ENCODE measurements around the gene CLCNKB.
"Not testable (repeated sequence)": the region's sequence is repeated elsewhere in the genome, so short reads cannot be mapped to it uniquely, and the experiment has no call there.

The CLCNKB gene

DNA sequence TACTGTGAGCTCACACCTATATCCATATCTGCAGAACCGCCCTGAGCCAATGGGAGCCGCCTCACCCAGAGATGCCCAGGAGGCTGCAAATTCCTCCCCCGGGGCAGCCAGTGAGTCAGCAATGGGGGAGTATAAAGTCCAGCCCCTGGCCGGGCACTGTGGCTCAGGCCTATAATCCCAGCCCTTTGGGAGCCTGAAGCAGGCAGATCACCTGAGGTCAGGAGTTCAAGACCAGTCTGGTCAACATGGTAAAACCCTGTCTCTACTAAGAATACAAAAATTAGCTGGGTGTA, 5.0 kb upstream of the CLCNKB start:
- no peak overlapping the region for H3K4me3 ChIP-seq (ENCODE audit: low read depth, low read length)
- no peak for DNase-seq (ENCODE audit: low read depth)
- TF ChIP-seq, protein P1, sequence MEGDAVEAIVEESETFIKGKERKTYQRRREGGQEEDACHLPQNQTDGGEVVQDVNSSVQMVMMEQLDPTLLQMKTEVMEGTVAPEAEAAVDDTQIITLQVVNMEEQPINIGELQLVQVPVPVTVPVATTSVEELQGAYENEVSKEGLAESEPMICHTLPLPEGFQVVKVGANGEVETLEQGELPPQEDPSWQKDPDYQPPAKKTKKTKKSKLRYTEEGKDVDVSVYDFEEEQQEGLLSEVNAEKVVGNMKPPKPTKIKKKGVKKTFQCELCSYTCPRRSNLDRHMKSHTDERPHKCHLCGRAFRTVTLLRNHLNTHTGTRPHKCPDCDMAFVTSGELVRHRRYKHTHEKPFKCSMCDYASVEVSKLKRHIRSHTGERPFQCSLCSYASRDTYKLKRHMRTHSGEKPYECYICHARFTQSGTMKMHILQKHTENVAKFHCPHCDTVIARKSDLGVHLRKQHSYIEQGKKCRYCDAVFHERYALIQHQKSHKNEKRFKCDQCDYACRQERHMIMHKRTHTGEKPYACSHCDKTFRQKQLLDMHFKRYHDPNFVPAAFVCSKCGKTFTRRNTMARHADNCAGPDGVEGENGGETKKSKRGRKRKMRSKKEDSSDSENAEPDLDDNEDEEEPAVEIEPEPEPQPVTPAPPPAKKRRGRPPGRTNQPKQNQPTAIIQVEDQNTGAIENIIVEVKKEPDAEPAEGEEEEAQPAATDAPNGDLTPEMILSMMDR (conservative IDR thresholded peaks at IDR 0.05; ENCODE audit: low read depth, low read length) = no peak

DNA sequence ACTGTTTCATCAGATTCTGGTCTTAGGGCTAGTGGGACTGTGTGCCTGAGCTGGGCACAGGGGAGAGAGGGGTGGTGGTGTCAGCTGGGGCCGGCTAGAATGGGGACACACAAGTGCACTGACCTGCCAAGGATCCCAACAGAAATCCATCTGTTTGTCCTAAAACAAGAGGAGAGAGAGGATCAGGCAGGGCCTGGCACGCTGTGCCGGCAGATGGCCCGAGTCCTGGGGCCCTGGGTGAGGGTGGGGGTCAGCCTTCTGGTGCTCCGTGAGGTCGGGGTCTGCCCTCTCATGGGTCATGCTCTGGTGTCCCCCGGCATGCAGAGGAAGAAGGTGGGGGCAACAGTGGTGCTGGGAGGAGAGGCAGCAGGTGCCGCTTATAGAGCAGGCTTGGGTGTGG, 3.7 kb upstream of the CLCNKB start:
- DNase-seq (ENCODE audit: low read depth) = not testable (repeated sequence)

DNA sequence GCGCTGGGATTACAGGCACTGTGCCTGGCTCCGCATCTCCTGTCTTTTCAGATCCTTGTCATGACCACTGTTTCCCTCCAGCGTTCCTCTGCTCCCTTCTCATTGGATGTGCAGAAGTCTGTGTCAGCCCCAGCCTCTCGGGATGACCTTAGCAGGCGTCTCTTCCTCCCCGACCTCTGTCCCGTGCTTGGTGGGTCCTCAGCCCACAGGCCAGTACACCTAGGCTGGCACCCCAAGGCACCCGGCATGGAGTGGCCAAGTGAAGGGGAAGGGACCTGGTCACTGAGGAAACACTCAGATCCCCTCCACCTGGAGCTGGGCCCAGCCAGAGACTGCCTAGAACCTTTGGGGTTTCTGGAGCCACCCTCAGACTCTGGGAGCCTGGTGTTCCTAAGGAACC, 2.4 kb upstream of the CLCNKB start:
- H3K4me3 ChIP-seq (ENCODE audit: low read depth, low read length) = no peak overlapping the region

More for the DNA sequence above, 3.7 kb upstream of the CLCNKB start:
- not testable (repeated sequence) for H3K4me3 ChIP-seq (ENCODE audit: low read depth, low read length)

DNA sequence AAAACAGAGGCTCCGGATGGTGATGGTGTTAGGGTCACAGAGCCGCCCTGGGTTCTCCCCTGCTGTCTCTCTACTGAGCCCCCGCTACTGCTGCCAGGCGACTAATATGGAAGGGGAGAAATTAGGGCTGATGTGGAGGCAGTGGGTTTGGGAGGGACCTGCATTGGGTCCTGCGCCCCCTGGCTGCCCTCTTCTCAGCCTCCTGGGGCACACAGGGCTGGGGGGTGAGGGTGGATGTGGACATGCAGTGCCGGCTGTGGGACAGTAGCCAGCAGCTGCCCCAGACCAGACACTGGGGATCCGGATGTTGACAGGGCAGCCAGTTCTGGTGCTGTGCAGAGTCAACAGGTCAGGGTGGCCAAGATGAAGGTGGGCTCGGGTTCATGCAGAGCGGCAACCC, 1.5 kb upstream of the CLCNKB start:
- TF ChIP-seq, protein P1 (conservative IDR thresholded peaks at IDR 0.05; ENCODE audit: low read depth, low read length) = peak; percentile 33
- no peak for DNase-seq (ENCODE audit: low read depth)
- no peak overlapping the region for H3K4me3 ChIP-seq (ENCODE audit: low read depth, low read length)

More for the DNA sequence above, 2.4 kb upstream of the CLCNKB start:
- TF ChIP-seq, protein P1 (conservative IDR thresholded peaks at IDR 0.05; ENCODE audit: low read depth, low read length) = no peak
- no peak for DNase-seq (ENCODE audit: low read depth)

DNA sequence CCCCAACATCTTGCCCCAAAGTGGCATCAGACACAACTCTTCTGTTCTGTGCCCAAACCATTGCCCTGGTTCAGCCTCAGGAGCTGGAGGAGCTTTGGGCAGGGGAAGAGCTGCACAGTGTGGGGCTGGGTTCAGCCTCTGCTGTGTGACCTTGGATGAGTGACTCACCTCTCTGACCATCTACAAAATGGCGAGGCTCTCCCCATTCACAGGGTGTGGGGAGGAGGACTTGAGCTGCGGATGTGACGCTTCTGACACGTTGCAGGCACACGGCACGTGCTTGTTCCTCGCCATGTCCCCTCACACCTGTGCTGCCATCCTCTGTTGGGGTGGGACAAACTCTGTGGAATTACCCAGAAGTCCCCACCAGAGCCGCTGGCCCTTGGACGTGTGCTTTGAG, 928 bp upstream of the CLCNKB start:
- not testable (repeated sequence) for DNase-seq (ENCODE audit: low read depth); H3K4me3 ChIP-seq (ENCODE audit: low read depth, low read length)

DNA sequence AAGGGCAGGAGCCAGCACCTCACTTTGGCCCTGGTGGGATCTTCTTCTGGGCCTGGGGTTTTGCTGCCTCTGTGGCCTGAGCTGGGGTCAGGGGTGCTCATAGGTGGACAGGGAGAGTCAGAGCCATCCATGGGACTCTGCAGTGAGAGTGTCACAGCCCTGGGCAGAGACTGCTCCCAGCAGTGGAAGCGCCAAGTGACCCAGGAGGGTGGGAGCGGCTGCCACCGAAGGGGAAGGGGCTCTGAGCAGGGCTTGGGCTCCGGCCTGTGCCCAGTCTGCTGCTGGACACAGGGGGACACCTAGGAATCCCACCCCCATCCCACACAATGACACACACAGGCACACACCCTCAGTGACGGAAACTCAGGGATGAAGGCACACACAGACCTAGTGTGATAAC, 368 bp downstream of the CLCNKB start:
- H3K4me3 ChIP-seq (ENCODE audit: low read depth, low read length) = no peak overlapping the region
- TF ChIP-seq, protein P1 (conservative IDR thresholded peaks at IDR 0.05; ENCODE audit: low read depth, low read length) = no peak
- no peak for DNase-seq (ENCODE audit: low read depth)

DNA sequence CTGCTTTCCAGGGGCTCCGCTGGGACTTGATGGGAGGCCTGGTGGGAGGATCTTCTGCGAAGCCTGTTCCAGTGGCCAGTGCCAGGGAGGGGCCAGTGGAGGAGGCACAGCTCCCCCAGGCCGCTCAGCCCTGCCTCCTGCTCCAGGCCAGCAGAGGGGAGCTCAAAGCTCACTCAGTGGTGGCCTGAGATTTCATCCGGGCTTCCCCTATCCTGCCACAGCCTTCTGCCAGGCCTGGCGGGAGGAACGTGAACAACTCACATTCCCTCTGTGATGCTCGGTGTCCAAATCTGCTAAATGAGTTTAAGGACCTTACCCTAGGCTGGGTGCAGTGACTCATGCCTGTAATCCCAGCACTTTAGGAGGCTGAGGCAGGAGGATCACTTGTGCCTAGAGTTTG, 3.3 kb downstream of the CLCNKB start:
- peak; percentile 8 for DNase-seq (ENCODE audit: low read depth)
- no peak overlapping the region for H3K4me3 ChIP-seq (ENCODE audit: low read depth, low read length)
- TF ChIP-seq, protein P1 (conservative IDR thresholded peaks at IDR 0.05; ENCODE audit: low read depth, low read length) = no peak

DNA sequence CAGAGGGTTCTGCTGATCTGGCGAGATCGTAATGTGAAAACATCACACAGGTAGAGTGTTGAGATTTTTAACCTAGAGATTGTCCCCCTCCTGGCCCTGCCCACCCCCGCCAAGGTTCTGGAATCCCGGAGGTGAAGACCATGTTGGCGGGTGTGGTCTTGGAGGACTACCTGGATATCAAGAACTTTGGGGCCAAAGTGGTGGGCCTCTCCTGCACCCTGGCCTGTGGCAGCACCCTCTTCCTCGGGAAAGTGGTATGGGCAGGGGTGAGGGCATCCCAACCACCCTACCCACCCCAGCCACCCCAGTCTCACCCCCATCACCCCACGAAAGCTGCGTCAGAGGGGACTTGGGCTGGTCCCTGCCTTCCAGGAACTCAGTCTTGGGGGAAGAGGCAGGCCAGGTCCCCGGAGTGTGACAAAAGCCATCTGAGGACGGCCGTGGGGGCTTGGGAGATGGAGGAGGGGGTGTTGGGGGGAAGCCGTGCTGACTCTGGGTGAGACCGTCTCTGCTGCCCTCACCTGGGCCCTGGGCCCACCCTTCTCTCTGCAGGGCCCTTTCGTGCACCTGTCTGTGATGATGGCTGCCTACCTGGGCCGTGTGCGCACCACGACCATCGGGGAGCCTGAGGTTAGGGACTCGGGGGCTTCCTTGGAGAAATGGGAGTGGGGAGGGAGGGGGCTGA, 4.4 kb downstream of the CLCNKB start:
- TF ChIP-seq, protein P1 (conservative IDR thresholded peaks at IDR 0.05; ENCODE audit: low read depth, low read length) = no peak
- DNase-seq (ENCODE audit: low read depth) = no peak
- no peak overlapping the region for H3K4me3 ChIP-seq (ENCODE audit: low read depth, low read length)

Measured in choroid plexus epithelial cell (primary cell).